K562 (cell line): ENCODE measurements around the gene NFIB.

Experiments used
- FOSL1 ChIP-seq: fragments of 200-800 bp; sonication (Bioruptor generic); conservative IDR thresholded peaks from 2 replicates; pipeline ENCODE4 v1.6.1; 2016; ENCODE audit warnings: missing genetic modification characterization, missing compliant biosample characterization
- HDAC3 ChIP-seq: fragments of 450-650 bp; IDR thresholded peaks from 2 replicates; pipeline ENCODE4 v1.6.1; 2018; ENCODE audit warnings: borderline replicate concordance, mild to moderate bottlenecking, moderate library complexity; ENCODE audit not compliant: partially characterized antibody
- JUN ChIP-seq, 2 experiments: sonication (generic) in 1 of 2; formaldehyde crosslinking in 1 of 2; IDR thresholded peaks; 2 replicates each; pipeline versions ENCODE4 v1.6.1 to v1.8.0; 2012 to 2022; ENCODE audit warnings: borderline replicate concordance in 2 of 2, mild to moderate bottlenecking in 2 of 2, improper control_type of control experiment in 1 of 2, low read depth in 1 of 2, low read length in 1 of 2, missing genetic modification reagents in 1 of 2
- MEF2D ChIP-seq: conservative IDR thresholded peaks from 2 replicates; pipeline ENCODE4 v1.6.1; 2016; ENCODE audit warnings: low read depth, missing genetic modification characterization, missing compliant biosample characterization
- YBX1 ChIP-seq: fragments of 450-650 bp; IDR thresholded peaks from 2 replicates; pipeline ENCODE4 v1.7.1; 2016; ENCODE audit warnings: mild to moderate bottlenecking
- ZNF79 ChIP-seq: fragments of 250-450 bp; sonication (Bioruptor Pico); IDR thresholded peaks from 2 replicates; pipeline ENCODE4 v1.4.0; 2020; ENCODE audit warnings: low read depth, mild to moderate bottlenecking, moderate library complexity
- TF ChIP-seq, protein P1 (sequence below), 3 experiments: IDR thresholded peaks in 2 of 3; conservative IDR thresholded peaks in 1 of 3; 2 replicates each; pipeline ENCODE4 v1.5.1; 2011 to 2012; ENCODE audit warnings: low read length in 3 of 3, mild to moderate bottlenecking in 3 of 3, control low read depth in 2 of 3, improper control_type of control experiment in 1 of 3, inconsistent platforms in 1 of 3, low read depth in 1 of 3, mixed read lengths in 1 of 3, moderate library complexity in 1 of 3; ENCODE audit not compliant: insufficient read depth in 2 of 3

DNA sequence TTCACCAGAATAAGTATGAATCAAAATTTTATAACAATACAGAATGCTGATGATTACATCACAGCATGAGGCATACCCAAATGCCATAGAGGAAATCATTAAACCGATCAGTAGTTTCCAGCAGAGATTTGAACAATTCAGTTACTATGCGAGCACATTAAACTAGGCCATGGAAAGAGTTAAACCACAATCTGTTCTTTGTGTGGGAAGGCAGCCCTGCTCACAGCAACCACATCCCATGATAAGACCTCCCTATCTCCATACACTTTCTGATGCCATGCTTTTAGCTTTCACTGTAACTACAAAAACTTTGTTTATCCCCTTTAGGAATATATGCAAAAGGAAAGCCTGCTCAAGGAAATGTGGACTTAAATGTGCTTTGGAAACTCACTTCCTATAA, 4.5 kb downstream of the NFIB start:
- TF ChIP-seq, protein P1, sequence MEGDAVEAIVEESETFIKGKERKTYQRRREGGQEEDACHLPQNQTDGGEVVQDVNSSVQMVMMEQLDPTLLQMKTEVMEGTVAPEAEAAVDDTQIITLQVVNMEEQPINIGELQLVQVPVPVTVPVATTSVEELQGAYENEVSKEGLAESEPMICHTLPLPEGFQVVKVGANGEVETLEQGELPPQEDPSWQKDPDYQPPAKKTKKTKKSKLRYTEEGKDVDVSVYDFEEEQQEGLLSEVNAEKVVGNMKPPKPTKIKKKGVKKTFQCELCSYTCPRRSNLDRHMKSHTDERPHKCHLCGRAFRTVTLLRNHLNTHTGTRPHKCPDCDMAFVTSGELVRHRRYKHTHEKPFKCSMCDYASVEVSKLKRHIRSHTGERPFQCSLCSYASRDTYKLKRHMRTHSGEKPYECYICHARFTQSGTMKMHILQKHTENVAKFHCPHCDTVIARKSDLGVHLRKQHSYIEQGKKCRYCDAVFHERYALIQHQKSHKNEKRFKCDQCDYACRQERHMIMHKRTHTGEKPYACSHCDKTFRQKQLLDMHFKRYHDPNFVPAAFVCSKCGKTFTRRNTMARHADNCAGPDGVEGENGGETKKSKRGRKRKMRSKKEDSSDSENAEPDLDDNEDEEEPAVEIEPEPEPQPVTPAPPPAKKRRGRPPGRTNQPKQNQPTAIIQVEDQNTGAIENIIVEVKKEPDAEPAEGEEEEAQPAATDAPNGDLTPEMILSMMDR (IDR thresholded peaks at IDR 0.05 in 2 of 3, conservative IDR thresholded peaks at IDR 0.05 in 1 of 3; ENCODE audit: insufficient read depth in 2 of 3, low read depth in 1 of 3, low read length in 3 of 3), result no peak
- TF ChIP-seq HDAC3 (no peak), FOSL1 (tag) (no peak), JUN (IDR thresholded peaks at IDR 0.05; ENCODE audit: borderline replicate concordance, low read depth, low read length) (no peak), JUN (CRISPR knock-in tag; IDR thresholded peaks at IDR 0.05; ENCODE audit: borderline replicate concordance) (no peak), MEF2D (tag) (no peak), YBX1 (no peak), ZNF79 (no peak)
